Thymus (tissue), 11 donors: ENCODE data around the gene MS4A15. TPM values are rescaled to one million over a fixed set of nuclear protein-coding genes. Genes with fewer than 3 reads are reported as not detected.

Experiments
- DNase-seq, 9 donors: peaks; one replicate each; pipeline ENCODE4 v3.0.0-alpha.2; 2013; ENCODE audit warnings: low spot score in 9 of 9, low read depth in 6 of 9, missing footprints in 1 of 9
- H3K27ac ChIP-seq, 2 donors: one replicate each; pipeline ENCODE4 v1.5.1; 2013; ENCODE audit warnings: control low read depth in 1 of 2, low read depth in 1 of 2, low read length in 1 of 2, mild to moderate bottlenecking in 1 of 2, moderate library complexity in 1 of 2
- H3K27me3 ChIP-seq, 2 donors: one replicate each; pipeline ENCODE4 v1.5.1; 2013; ENCODE audit warnings: low read length in 1 of 2; ENCODE audit not compliant: control insufficient read depth in 2 of 2, insufficient read depth in 1 of 2
- H3K36me3 ChIP-seq, 2 donors: one replicate each; pipeline ENCODE4 v1.5.1; 2013; ENCODE audit warnings: low read length in 1 of 2, mild to moderate bottlenecking in 1 of 2, moderate library complexity in 1 of 2; ENCODE audit not compliant: control insufficient read depth in 2 of 2, insufficient read depth in 2 of 2
- H3K4me1 ChIP-seq, 2 donors: one replicate each; pipeline ENCODE4 v1.5.1; 2013; ENCODE audit warnings: low read length in 2 of 2; ENCODE audit not compliant: control insufficient read depth in 2 of 2, insufficient read depth in 2 of 2
- H3K4me3 ChIP-seq, 2 donors: one replicate each; pipeline ENCODE4 v1.5.1; 2013; ENCODE audit warnings: low read length in 2 of 2, control low read depth in 1 of 2, mild to moderate bottlenecking in 1 of 2
- H3K9me3 ChIP-seq, 2 donors: one replicate each; pipeline ENCODE4 v1.5.1; 2013; ENCODE audit warnings: low read length in 1 of 2, mild to moderate bottlenecking in 1 of 2; ENCODE audit not compliant: control insufficient read depth in 2 of 2, insufficient read depth in 1 of 2
- WGBS: extraction: QIAGEN DNeasy Blood & Tissue Kit; methylation state at CpG from one replicate; pipeline ENCODE4 v1.1.7; 2013; 5-methylcytosine and 5-hydroxymethylcytosine counted together
- polyA plus RNA-seq: library from polyadenylated mRNA; stranded (reverse); fragments of 200-250 nt; gene quantifications from one replicate; pipeline ENCODE4 v1.2.3, GENCODE V29; 2013
- total RNA-seq: library from RNA; stranded (reverse); fragments of 120-200 nt; gene quantifications from one replicate; pipeline ENCODE4 v1.2.4, GENCODE V29; 2013
- donor health status: healthy.

Gene MS4A15
- total and polyA plus RNA-seq, 2 donors, result 0.23 TPM; not detected in 1

- no peak for DNase-seq
- Histone ChIP-seq H3K4me3 (no peak overlapping the region), H3K4me1 (peaks cover 0 to 5% of the 10 kb centered on the region in 2 donors), H3K27me3 (peaks cover 0 to 19% of the 10 kb centered on the region in 2 donors), H3K36me3 (no peaks in the 10 kb centered on the region), H3K9me3 (peaks cover 0 to 3% of the 10 kb centered on the region in 2 donors), H3K27ac (no peak overlapping the region)
- 96% methylated on average over 10 of the region's 10 CpGs for WGBS
Measured at GRCh38 chr11:60801194-60801593, 44.5 kb downstream of the MS4A15 start.

GRCh38 chr11:60803273-60803936 lies 46.7 kb downstream of the MS4A15 start:
- peaks cover 0 to 6% of the 10 kb centered on the region in 2 donors for H3K4me1 ChIP-seq
- no peaks in the 10 kb centered on the region for H3K9me3 ChIP-seq
- no peak for DNase-seq
- no peaks in the 10 kb centered on the region for H3K36me3 ChIP-seq
- 93% methylated on average over 7 of the region's 7 CpGs for WGBS
- H3K27me3 ChIP-seq, result peaks cover 0 to 14% of the 10 kb centered on the region in 2 donors
- no peak overlapping the region for H3K27ac ChIP-seq
- no peak overlapping the region for H3K4me3 ChIP-seq

GRCh38 chr11:60809249-60809648 lies 52.6 kb downstream of the MS4A15 start:
- no peaks in the 10 kb centered on the region for H3K36me3 ChIP-seq
- peaks cover 3 to 22% of the 10 kb centered on the region in 2 donors for H3K4me1 ChIP-seq
- H3K9me3 ChIP-seq, result no peaks in the 10 kb centered on the region
- H3K27me3 ChIP-seq, result no peaks in the 10 kb centered on the region
- DNase-seq, result no peak
- 63% methylated on average over 3 of the region's 3 CpGs for WGBS
- no peak overlapping the region for H3K27ac ChIP-seq
- no peak overlapping the region for H3K4me3 ChIP-seq

- no peak overlapping the region for H3K4me3 ChIP-seq
- no peak for DNase-seq
- no peaks in the 10 kb centered on the region for H3K36me3 ChIP-seq
- H3K27me3 ChIP-seq, result no peaks in the 10 kb centered on the region
- 96% methylated on average over 11 of the region's 11 CpGs for WGBS
- H3K27ac ChIP-seq, result no peak overlapping the region
- H3K4me1 ChIP-seq, result peaks cover 3 to 22% of the 10 kb centered on the region in 2 donors
- H3K9me3 ChIP-seq, result no peaks in the 10 kb centered on the region
Measured at GRCh38 chr11:60809691-60810090, 53.0 kb downstream of the MS4A15 start.

- H3K4me1 ChIP-seq, result peaks cover 3 to 22% of the 10 kb centered on the region in 2 donors
- H3K36me3 ChIP-seq, result no peaks in the 10 kb centered on the region
- no peak overlapping the region for H3K4me3 ChIP-seq
- no peak for DNase-seq
- H3K27ac ChIP-seq, result no peak overlapping the region
- WGBS, result 95% methylated on average over 4 of the region's 4 CpGs
- no peaks in the 10 kb centered on the region for H3K9me3 ChIP-seq
- H3K27me3 ChIP-seq, result no peaks in the 10 kb centered on the region
Measured at GRCh38 chr11:60810151-60810550, 53.5 kb downstream of the MS4A15 start.

GRCh38 chr11:60810569-60810968 lies 53.9 kb downstream of the MS4A15 start:
- no peak for DNase-seq
- 26% methylated on average over 8 of the region's 8 CpGs for WGBS

GRCh38 chr11:60813324-60813723 lies 56.7 kb downstream of the MS4A15 start:
- WGBS, result 98% methylated on average over 1 of the region's 1 CpG
- Histone ChIP-seq H3K36me3 (no peaks in the 10 kb centered on the region), H3K9me3 (peaks cover 8 to 15% of the 10 kb centered on the region in 2 donors), H3K4me1 (peaks cover 3 to 16% of the 10 kb centered on the region in 2 donors), H3K27ac (no peak overlapping the region), H3K27me3 (no peaks in the 10 kb centered on the region), H3K4me3 (no peak overlapping the region)
- no peak for DNase-seq

More at GRCh38 chr11:60810569-60810968, 53.9 kb downstream of the MS4A15 start:
- H3K27ac ChIP-seq, result no peak overlapping the region
- no peaks in the 10 kb centered on the region for H3K36me3 ChIP-seq
- no peak overlapping the region for H3K4me3 ChIP-seq
- peaks cover 3 to 22% of the 10 kb centered on the region in 2 donors for H3K4me1 ChIP-seq
- H3K9me3 ChIP-seq, result no peaks in the 10 kb centered on the region
- no peaks in the 10 kb centered on the region for H3K27me3 ChIP-seq

GRCh38 chr11:60814112-60814511 lies 57.4 kb downstream of the MS4A15 start:
- Histone ChIP-seq H3K9me3 (peaks cover 8 to 15% of the 10 kb centered on the region in 2 donors), H3K27me3 (no peaks in the 10 kb centered on the region), H3K4me3 (no peak overlapping the region), H3K27ac (no peak overlapping the region), H3K4me1 (peaks cover 3 to 16% of the 10 kb centered on the region in 2 donors), H3K36me3 (no peaks in the 10 kb centered on the region)
- DNase-seq, result no peak
- WGBS, result 97% methylated on average over 2 of the region's 2 CpGs

- H3K4me3 ChIP-seq, result no peak overlapping the region
- H3K9me3 ChIP-seq, result peaks cover 8 to 15% of the 10 kb centered on the region in 2 donors
- no peaks in the 10 kb centered on the region for H3K36me3 ChIP-seq
- no peak overlapping the region for H3K27ac ChIP-seq
- DNase-seq, result no peak
- 97% methylated on average over 2 of the region's 2 CpGs for WGBS
- no peaks in the 10 kb centered on the region for H3K27me3 ChIP-seq
- H3K4me1 ChIP-seq, result peaks cover 8 to 17% of the 10 kb centered on the region in 2 donors
Measured at GRCh38 chr11:60816590-60817157, 60.0 kb downstream of the MS4A15 start.
